Left colon (tissue), 2 donors: Measurements from ENCODE around the gene LETM1. TPM values are rescaled to one million over a fixed set of nuclear protein-coding genes. Genes with fewer than 3 reads are reported as not detected.

Experiments
- ATAC-seq: fragments of 200-7000 bp; cut with Tn5 transposase; one replicate; pipeline ENCODE4 v1.9.1; 2020; ENCODE audit warnings: mild to moderate bottlenecking, moderate library complexity
- DNase-seq, 2 donors: peaks; one replicate each; pipeline ENCODE4 v3.0.0-alpha.2; 2020
- intact Hi-C, 2 donors: fragments of 100-400 bp; cut with DNase I in 1 of 2; cut with micrococcal nuclease in 1 of 2; formaldehyde crosslinking; loops; one replicate each; pipeline versions ENCODE4 v1.11.2 to v1.14.0; 2022; cut with DNase I, micrococcal nuclease
- long read RNA-seq: library from polyadenylated mRNA; unstranded; transcript quantifications from one replicate; pipeline ENCODE4 v2.0.0, GENCODE V29; 2021
- total RNA-seq, 2 donors: library from RNA; stranded (reverse); fragmentation: NEBNext Ultra II Directional; extraction: Animal tissue kit (Norgen Biotek cat#: 25700); gene quantifications; one replicate each; pipeline ENCODE4 v1.2.1, GENCODE V29; 2021
- donor health status: DM: no; HTN: no; CAD: no.
- donor health status: DM: yes; HTN: yes; CAD: no.

LETM1 gene
- 100 to 1,000 TPM; 112 to 160 TPM for total RNA-seq
- long read RNA-seq, full-length matches to known transcripts = 110 of 197 reads
- long read RNA-seq, partial matches to known transcripts = 48 of 197 reads
- long read RNA-seq, other reads (novel, unspliced or antisense) = 39 of 197 reads

- intact Hi-C loops = no loop called here
- peak; percentile 82 for ATAC-seq
Observed at GRCh38 chr4:1856071-1856942, at the start of gene LETM1. LETM1 (minus strand) TSS chr4:1856156; CDS start chr4:1855950, 206 bp downstream.

DNA sequence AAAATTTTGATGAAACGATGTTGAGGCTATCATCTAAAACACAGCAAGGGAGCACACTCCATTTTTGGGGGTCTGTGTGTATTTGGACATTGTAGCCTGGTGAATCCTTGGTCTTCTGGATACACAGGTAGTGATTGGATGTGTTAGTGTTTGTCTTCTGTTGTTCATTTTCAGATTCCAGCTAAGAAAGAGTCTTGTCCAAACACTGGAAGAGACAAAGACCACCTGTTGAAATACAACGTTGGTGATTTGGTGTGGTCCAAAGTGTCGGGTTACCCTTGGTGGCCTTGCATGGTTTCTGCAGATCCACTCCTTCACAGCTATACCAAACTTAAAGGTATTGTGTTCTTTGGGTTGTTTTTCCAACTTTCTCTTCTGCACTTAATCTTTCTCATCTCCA is 48.1 kb upstream of the LETM1 start:
- ATAC-seq (no peak), DNase-seq (no peak)
- intact Hi-C loops = no loop called here

More at GRCh38 chr4:1856071-1856942, at the start of gene LETM1:
- DNase-seq = peak; percentile 97

DNA sequence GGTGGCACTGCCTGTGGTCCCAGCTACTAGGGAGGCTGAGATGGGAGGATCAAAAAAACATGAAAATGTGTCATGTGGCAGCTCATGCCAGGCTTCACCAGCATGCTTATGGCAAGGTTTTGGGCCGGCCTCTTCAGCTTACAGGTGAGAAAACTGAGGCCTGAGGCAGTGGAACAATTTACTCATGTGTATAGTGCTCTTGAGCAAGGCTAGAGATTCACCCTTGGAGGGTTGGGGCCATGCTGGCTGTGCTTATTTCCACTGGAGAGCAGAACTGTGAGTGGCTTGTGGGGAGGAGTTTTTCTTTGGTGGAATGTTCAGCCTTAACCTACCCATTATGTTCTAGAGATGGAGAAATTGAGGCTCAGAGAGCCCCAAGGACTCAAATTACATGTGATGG is 47.1 kb upstream of the LETM1 start:
- DNase-seq (no peak), ATAC-seq (no peak)
- intact Hi-C loops = no loop called here

DNA sequence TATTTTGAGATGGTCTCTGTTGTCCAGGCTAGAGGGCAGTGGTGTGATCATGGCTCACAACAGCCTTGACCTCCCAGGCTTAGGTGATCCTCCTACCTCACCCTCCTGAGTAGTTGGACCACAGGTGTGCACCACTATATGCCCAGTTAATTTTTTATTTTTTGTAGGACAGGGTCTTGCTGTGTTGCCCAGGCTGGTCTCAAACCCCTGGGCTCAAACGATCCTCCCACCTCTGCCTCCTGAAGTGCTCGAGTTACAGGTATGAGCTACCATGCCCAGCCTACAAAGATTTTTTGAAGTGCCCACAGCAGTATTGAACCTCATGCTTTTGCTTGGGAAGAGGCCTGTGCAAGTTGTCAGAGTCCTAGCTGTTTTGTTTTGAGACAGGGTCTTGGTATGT is 46.3 kb upstream of the LETM1 start:
- no peak for DNase-seq
- no peak for ATAC-seq
- intact Hi-C loops = no loop called here

DNA sequence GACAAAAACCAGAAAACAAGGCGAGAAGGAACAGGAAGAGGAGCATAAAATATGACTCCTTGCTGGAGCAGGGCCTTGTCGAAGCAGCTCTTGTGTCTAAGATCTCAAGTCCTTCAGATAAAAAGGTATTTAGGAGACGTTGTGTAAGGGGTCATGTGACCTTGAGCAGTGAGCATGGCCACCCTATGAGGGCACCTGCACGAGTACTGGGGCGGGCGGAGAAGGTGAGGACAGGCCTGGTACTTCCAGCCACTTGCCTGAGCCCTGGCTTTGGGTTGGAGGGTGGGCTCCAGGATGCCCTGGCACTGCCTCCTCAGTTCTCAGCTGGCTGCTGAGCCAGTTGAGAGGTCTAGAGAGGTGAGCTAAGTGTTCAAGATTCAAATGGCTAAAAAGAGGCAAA is 45.2 kb upstream of the LETM1 start:
- DNase-seq = no peak
- no peak for ATAC-seq
- intact Hi-C loops = no loop called here

DNA sequence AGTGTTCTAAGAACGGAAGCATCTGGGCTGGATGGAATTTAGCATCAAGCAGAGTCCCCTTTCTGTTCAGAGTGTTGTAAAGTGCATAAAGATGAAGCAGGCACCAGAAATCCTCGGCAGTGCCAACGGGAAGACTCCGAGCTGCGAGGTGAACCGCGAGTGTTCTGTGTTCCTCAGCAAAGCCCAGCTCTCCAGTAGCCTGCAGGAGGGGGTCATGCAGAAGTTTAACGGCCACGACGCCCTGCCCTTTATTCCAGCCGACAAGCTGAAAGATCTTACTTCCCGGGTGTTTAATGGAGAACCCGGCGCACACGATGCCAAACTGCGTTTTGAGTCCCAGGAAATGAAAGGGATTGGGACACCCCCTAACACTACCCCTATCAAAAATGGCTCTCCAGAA is 44.7 kb upstream of the LETM1 start:
- ATAC-seq (no peak), DNase-seq (no peak)
- intact Hi-C loops = no loop called here

DNA sequence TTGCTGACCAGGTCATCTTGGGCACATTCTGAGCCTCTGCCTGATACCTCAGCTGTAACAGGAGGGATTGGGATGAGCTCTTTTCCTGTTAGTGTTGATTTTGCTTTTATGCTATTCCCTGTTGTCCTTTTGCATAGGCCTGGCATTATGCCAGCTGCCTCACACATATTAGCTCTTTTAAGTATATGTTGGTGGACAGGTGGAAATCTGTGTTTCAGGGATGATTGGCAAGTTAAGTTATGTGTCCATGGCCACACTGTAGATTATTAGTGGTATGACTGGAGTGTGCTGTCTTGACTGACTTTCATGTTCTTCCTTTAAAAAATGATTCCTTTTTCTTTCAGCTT is 44.1 kb upstream of the LETM1 start:
- intact Hi-C loops = no loop called here
- DNase-seq (no peak), ATAC-seq (no peak)

- ATAC-seq (peak; percentile 89), DNase-seq (peak; percentile 61 to 70)
- intact Hi-C loops = loop anchor here in 1 of 2 donors (5.0 kb wide), 1 partner anchor 147 kb away; no protein-coding TSS in a partner anchor
Observed at GRCh38 chr4:1899149-1900086, 43.5 kb upstream of the LETM1 start.

GRCh38 chr4:1898681-1899080 is 42.7 kb upstream of the LETM1 start:
- ATAC-seq (no peak), DNase-seq (no peak)
- intact Hi-C loops = loop anchor here in 1 of 2 donors (5.0 kb wide), 1 partner anchor 146 kb away; no protein-coding TSS in a partner anchor

GRCh38 chr4:1898007-1898406 is 42.1 kb upstream of the LETM1 start:
- intact Hi-C loops = loop anchor here in 1 of 2 donors (5.0 kb wide), 1 partner anchor 146 kb away; no protein-coding TSS in a partner anchor
- no peak for DNase-seq
- ATAC-seq = peak; percentile 19

GRCh38 chr4:1896658-1896991 is 40.7 kb upstream of the LETM1 start:
- intact Hi-C loops = loop anchor here in 1 of 2 donors (5.0 kb wide), 1 partner anchor 144 kb away; no protein-coding TSS in a partner anchor

GRCh38 chr4:1895971-1896657 is 40.2 kb upstream of the LETM1 start:
- ATAC-seq (no peak), DNase-seq (no peak)
- intact Hi-C loops = loop anchor here in 1 of 2 donors (5.0 kb wide), 1 partner anchor 144 kb away; no protein-coding TSS in a partner anchor

More at GRCh38 chr4:1896658-1896991, 40.7 kb upstream of the LETM1 start:
- DNase-seq (no peak), ATAC-seq (no peak)

- peak; percentile 62 for ATAC-seq
- intact Hi-C loops = no loop called here
- DNase-seq = no peak
Observed at GRCh38 chr4:1890979-1891570, 35.1 kb upstream of the LETM1 start.

DNA sequence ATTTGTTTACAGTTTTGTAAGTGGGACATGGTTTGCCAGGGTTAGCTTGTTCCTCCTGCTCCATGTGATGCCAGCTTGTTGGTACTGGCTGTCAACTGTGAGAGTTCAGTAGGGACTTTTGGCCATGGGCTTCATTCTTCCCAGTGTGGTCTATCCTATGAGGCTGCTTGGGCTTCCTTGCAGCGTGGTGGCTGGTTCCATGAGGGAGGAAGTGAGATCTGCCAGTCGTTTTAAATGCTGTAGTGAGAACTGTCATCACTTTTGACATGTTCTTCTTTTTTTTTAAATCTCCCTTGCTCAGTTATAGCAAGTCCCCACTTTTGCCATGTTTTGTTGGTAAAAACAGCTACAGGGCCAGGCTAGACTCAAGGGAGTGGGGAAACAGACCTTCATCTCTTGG is 31.1 kb upstream of the LETM1 start:
- DNase-seq = no peak
- ATAC-seq = peak; percentile 9
- intact Hi-C loops = no loop called here

DNA sequence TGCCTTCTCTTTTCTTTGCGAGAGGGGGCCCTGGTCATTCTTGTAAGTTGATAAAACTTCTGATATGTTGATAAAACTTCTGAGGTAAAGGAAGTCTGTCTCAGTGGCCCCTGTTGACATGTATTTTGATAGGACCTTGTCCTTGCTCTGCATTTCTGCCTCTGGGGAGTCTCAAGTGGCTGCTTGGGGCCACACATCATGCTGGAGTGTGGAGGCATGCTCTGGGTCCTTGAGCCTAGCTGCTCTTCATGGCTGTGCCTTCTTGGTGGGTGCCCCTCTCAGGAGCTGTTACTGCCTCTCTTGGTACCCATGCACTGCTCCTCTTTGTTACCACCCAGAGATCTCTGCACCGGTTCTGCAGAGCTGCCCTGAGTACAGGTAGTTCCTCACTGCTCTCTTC is 29.5 kb upstream of the LETM1 start:
- ATAC-seq (no peak), DNase-seq (peak in 1 of 2 donors; percentile 9)
- intact Hi-C loops = no loop called here

DNA sequence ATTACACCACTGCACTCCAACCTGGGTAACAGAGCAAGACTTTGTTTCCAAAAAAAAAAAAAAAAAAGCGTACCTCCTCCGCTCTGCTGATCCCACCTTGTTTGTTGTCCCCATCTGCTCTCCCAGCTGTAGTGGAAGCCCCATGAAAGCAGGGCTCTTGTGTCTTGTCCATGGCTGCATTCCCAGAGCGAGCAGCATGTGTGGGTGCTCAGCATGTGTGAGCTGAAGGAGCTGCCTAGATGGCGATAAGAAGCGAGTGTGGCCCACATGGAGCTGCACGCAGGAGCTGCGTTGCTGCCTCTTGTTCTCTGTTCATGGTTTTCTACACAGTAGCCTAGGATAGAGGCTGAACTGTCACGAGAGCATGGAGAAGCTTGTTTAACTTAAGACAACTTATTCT is 27.6 kb upstream of the LETM1 start:
- intact Hi-C loops = no loop called here
- no peak for DNase-seq
- no peak for ATAC-seq

GRCh38 chr4:1882850-1883271 is 26.9 kb upstream of the LETM1 start:
- no peak for DNase-seq
- intact Hi-C loops = no loop called here

GRCh38 chr4:1880332-1880731 is 24.4 kb upstream of the LETM1 start:
- DNase-seq (no peak), ATAC-seq (peak; percentile 75)
- intact Hi-C loops = no loop called here

More at GRCh38 chr4:1882850-1883271, 26.9 kb upstream of the LETM1 start:
- ATAC-seq = no peak
